GM18502 (cell line): ENCODE data around the gene ZER1.
"Not testable (repeated sequence)": the region's sequence is repeated elsewhere in the genome, so short reads cannot be mapped to it uniquely, and the experiment has no call there.

Experiments
- ATAC-seq: cut with Tn5 transposase; IDR thresholded peaks from one replicate; pipeline ENCODE4 v1.9.1; 2021; ENCODE audit warnings: mild to moderate bottlenecking; ENCODE audit not compliant: unreplicated experiment, poor library complexity

ZER1 gene

DNA sequence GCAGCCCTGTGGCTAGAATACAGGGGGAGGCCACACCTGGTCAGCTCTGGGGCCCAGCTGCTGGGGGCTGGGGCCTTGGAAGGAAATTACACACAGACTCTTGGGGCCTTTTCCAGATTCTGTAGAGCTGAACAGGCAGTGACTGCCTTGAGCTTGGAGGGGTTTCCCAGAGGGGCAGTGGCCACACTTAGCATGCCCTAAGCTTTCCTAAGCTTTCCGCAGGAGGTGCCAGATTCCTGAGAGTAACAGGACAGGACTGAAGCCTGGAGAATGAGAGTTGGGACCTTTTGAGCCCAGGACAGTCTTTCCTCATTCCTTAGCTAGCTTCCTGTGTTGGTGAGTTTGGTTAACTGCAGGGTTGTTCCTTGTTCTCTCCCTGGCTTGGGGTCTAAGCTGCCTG is 16.7 kb upstream of the ZER1 start:
- ATAC-seq: no peak

DNA sequence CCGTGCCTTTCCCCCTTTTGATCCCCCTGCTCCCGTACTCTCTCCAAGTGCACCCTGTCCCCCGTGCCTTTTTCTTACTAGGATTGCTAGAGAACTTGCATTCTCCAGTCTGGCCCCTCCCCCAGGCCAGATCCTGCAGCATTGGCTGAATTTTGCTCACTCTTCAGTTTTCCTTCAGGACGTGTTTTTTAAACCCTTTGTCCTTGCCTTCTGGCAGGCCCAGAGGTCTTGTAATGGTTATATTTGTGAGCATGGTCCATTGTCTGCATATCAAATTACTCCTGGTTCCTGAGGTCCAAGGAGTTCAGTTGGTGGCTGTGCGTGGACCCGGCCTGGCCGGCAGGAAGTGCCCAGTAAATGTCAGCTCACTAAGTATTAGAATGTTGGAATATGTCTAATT is 15.9 kb upstream of the ZER1 start:
- no peak for ATAC-seq

DNA sequence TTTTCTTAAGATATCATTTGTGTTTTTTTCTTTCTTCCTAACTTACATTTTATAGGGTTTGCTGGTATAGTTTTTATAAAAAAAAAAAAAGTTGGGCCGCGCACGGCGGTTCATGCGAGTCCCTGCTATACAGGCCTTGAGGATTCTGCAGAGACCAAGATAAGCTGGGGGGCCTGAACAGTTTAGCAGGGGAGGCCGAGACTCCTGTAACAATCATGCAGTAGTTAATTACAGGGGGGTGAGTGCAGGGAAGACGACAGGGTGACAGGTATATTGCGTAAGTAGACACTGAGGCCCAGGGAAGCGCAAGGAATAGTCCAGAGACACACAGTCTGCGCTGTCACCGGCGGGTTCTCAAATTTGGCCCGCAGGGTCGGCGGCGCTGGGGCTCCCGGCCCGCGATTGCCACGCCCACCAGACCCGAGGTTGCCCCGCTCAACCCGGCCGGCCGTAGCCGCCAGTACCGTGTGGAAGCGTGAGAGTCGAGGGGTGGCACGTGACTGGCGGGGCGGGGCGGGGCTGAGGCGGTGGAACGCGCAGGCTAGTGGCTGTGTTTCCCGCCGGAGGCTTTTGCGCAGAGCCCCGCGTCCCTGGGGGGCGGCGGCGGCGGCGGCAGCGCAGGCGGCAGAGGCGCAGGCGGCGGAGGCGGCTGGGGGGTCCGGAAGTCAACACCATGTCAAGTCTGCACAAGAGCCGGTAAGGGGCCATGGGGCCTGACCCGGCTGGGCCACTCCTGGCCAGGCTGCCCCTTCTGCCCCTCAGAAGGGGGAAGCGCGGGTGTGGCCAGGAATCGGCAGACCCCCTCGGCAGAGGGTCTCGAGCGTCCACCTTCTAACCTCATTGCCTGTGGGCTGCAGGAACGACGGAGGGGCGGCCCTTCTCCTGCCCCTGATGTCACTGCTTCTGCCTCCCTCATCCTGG is 15.2 kb upstream of the ZER1 start, which contains the start of gene TBC1D13:
Gene TBC1D13, plus strand, starts transcription at position 573 of the 921 bp plus-strand sequence. Its CDS starts 101 bp downstream, at position 674.
- ATAC-seq: peak; percentile 85

DNA sequence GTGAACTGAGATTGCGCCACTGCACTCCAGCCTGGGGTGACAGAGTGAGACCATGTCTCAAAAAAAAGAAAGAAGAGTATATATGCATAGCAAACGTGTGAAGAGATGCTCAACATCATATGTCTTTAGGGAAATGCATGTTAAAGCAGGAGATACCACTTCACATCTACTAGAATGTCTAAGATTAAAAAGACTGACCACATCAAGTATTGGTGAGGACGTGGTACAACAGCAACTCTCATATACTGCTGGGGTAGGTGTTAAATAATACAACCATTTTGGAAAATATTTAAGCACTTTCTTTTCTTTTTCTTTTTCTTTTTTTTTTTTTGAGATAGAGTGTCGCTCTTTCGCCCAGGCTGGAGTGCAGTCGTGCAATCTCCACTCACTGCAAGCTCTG is 13.7 kb upstream of the ZER1 start:
- ATAC-seq: no peak

DNA sequence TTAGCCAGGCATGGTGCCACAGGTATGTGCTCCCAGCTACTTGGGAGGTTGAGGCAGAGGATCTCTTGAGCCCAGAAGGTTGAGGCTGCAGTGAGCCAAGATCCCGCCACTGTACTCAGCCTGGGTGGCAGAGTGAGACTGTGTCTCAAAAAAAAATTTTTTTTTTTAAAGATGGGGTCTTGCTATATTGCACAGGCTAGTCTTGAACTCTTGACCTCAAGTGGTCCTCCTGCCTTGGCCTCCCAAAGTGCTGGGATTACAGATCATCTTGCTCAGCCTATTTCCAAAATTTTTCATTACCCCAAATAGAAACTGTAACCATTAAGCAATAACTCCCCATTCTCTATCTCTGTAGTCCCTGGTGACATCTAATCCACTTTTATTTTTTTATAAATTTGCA is 10.9 kb upstream of the ZER1 start:
- ATAC-seq: no peak

DNA sequence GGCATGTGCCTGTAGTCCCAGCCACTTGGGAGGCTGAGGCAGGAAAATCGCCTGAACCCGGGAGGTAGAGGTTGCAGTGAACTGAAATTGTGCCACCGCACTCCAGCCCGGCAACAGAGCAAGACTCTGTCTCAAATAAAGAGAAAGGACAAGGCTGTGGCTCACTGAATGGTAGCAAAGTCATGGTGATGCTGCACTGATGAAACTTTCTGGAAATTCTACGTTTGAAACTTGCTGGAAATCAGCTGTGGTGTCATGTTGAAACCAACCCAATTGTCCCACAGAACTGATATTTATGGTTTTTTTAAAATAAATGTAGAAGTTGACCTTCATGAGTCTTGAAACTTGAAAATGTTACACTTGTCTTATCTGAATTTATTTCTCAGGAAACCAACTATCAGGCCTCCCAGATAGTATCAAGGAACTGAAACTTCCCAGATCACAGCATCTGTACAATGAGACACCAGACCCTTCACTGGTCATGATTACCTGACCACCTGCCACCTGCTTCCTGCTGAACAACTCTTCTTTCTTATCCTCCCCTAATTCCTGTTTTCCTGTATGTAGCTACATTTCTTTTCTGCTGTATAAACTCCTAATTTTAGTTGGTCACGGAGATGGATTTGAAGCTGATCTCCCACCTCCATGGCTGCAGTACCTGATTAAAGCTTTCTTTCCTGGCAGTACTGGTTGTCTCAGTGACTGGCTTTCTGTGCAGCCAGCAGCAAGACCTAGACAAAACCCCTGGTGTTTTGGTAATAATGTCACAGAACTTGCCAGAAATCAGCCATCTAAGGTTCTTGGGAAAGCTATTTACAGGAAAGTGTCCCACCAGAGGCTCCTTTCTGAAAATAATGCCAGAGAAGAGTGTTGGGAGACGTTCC is 9.7 kb upstream of the ZER1 start:
- ATAC-seq: no peak

DNA sequence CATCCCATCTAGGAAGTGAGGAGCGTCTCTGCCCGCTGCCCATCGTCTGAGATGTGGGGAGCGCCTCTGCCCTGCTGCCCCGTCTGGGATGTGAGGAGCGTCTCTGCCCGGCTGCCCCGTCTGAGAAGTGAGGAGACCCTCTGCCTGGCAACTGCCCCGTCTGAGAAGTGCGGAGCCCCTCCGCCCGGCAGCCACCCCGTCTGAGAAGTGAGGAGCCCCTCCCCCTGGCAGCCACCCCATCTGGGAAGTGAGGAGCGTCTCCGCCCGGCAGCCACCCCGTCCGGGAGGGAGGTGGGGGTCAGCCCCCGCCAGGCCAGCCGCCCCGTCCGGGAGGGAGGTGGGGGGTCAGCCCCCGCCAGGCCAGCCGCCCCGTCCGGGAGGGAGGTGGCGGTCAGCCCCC is 8.4 kb upstream of the ZER1 start:
- ATAC-seq: not testable (repeated sequence)

DNA sequence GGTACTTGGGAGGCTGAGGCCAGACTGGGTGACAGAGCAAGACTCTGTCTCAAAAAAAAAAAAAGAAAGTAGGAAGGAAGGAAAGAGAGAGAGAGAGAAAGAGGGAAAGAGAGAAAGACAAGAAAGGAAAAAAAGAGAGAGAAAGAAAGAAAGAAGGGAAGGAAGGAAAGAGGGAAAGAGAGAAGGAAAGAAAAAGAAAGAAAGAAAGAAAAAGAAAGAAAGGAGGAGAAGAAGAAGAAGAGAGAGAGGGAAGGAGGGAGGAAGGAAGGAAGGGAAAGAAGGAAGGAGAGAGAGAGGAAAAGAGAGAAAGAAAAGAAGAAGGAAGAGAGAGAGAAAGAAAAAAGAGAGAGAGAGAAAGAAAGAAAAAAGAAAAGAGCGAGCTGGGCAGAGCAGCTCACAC is 3.1 kb upstream of the ZER1 start:
- no peak for ATAC-seq

DNA sequence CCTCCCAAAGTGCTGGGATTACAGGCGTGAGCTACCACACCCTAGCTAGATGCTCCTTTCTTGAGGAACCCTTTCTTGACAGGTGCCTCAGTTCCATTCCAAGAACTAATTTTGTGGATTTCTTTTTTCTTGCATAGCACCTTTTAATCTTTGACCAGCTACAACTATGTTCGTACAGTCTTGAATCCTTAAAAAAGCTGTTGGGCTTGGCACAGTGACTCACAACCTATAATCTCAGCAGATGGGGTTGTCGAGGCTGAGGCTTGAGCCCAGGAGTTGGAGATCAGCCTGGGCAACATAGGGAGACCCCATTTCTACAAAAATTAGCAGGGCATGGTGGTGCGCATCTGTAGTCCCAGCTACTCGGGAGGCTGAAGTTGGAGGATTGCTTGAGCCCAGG is 1.3 kb upstream of the ZER1 start:
- no peak for ATAC-seq

DNA sequence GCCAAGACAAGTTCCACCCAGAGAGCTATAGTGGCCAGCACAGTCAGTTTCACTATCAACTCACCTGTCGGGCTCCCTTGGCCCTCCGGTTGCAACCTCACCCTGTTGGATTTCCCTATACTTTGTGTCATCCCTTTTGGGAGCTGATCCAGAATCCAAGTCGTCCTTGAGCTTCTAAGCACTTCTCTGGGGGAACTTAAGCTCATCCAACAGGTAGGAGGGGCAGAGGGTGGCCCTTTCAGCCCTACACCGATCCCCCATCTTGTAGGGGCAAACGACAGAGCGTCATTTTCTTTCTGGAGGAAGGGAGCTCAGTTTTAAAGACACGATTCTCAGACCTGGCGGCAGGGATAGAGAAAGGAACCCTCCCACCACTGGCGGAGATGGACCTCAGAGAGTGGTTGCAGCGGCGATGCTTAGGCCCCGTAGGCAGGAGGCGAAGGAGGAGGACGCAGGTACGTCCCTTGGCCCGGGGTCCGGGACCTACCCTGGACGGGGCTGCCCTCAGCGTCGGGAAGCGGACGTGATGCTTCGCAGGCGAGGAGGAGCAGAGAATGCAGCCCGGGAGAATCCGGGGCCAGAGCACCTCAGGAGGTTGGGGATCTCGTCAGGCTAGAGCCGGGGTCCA is 519 bp downstream of the ZER1 start:
- peak; percentile 35 for ATAC-seq

DNA sequence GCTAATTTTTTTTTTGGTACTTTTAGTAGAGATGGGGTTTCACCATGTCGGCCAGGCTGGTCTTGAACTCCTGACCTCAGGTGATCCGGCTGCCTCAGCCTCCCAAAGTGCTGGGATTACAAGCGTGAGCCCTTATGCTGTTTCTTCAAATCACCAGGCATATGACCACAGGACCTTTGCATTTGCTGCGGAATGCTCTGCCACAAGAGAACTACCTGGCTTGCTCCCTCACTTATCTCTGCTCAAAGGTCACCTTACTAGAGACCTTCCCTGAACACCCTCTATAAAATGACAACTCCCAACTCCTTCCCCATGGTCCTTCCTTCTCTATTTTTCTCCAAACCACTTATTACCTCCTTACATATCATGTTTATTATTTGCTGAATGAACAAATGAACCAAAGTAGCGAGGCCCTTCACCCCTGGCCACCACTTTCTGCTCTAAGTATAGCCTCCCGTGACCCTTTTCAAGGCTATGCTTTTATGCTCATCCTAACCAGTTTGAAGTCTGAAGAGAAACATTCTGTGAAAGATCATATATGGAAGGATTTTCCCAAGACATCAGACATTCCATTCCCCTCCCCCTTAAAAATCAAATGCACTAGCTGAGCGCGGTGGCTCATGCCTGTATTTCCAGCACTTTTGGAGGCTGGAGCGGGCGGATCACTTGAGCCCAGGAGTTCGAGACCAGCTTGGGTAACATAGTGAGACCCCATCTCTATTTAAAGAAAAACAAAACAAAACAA is 1.3 kb downstream of the ZER1 start:
- ATAC-seq: no peak

DNA sequence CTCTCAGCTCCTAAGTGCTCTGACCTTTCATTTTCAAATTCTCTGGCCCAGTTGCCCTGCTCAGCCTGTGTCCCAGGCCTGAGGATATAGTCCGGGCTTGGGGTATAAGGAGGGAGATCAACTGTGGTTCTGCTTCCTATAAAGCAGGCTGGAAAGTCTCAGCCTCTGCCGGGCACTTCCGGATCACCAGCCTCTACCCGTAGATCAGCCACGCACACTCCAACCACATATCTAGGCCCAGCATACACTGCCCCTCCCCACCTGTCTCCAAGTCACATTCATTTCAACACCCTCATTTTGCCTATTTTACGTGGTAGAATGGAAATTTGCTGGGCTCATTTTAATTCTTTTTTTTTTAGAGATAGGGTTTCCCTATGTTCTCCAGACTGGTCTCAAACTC is 3.1 kb downstream of the ZER1 start:
- no peak for ATAC-seq

DNA sequence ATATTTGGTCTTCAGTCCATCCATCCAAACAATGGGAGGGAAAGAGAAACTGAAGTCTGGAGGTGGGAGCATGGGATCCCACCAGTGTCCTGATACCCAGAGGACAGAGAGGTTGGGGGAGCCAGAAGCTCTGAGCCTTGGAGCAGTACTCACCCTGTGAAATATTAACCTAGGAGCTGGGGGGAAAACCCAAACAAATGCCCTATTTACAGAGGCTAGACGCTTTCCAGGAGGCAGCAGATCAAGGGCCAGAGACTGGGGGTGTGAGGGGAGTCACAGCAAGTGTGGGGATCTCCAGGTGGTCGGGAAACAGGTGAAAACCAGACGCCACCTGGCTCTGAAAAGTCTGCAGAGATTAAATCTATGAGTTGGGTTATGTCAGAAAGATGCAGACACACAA is 6.2 kb downstream of the ZER1 start:
- ATAC-seq: no peak

DNA sequence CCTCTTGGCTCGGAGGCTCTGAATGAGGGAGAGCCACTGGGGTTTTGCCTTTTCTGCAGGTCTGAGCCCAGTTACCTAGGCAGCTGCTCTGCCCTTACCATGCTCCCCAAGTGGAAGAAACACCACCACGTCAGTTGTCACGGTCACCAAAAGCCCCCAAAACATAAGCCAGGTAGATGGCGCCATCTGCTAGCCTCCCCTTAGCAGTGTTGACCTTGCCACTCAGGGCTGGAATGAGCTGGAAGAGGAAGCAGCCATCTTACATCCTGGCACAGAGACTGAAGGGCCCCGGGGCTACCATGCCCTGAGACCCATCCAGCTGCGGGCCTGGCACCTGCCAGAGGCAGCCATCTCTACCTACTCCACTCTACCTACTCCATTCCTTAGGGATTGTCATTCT is 7.4 kb downstream of the ZER1 start:
- ATAC-seq: no peak

DNA sequence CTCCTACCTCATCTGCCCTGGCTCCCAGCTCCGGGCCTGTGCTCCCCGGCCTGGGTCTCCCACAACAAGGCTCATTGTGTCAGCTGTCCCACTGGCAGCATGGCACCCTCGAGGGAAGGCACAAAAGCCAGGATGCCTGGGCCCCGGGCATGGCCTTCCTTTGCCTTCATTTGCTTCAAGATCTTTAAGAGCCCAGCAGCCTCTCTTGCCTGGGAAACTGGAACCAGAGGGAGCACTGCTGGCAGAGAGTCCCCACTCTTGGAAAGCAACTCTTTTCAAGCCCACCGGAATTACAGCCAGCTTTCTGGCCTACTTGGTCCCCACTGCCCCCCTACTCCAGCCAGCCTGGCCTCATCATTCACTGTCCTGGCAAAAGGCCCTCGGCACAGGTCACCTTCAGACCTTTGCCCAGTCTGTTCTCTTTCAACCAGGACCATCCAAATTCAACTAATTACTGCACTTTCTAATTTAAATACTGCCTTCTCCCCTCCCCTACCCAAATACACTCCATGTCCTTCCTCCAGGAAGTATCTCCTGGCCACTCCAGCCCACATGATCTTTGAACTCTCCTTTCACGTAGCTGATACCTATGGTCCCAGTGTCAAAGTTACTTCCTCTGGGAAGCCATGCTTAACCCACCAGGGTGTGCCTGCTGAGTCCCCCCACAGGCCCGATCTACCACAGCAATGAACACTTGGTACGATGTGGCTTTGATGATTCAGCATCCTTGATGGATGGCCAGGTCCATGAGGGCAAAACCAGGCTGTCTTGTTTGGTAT is 8.9 kb downstream of the ZER1 start:
- ATAC-seq: no peak

DNA sequence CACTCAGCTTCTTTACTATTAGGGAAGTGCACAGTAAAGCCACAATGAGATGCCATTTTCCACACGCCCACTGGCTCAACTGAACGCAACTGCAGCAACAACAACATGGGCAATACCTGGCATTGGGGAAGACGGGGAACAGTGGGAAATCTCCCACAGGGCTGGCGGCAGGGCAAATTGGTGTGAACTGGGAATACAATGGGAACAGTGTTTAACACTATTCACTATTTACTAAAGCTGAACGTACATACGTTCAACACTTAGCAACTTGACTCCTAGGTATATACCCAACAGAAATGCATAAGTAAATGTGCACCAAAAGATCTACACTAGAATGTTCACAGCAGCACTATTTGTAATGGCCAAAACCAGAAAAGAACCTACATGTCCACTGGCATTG is 14.1 kb downstream of the ZER1 start:
- no peak for ATAC-seq

DNA sequence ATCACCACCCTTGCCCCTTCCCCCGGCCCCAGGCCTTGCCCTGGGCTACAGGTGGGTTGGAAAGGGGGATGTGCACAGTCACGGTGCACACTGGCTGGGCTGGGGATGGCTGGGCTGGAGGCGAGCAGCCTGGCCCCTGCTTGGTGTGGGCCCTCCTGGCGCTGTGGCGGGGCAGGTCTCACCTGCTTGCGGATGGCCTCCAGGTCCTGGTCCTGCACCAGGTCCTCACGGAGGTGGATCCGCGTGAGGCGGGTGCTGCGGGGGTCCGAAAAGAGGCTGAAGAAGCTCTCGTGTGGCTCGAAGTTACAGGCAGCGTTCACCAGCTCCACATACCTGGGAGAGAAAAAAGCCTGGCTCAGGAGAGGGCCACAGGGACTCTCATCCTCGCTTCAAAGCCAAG is 18.1 kb downstream of the ZER1 start:
- no peak for ATAC-seq

DNA sequence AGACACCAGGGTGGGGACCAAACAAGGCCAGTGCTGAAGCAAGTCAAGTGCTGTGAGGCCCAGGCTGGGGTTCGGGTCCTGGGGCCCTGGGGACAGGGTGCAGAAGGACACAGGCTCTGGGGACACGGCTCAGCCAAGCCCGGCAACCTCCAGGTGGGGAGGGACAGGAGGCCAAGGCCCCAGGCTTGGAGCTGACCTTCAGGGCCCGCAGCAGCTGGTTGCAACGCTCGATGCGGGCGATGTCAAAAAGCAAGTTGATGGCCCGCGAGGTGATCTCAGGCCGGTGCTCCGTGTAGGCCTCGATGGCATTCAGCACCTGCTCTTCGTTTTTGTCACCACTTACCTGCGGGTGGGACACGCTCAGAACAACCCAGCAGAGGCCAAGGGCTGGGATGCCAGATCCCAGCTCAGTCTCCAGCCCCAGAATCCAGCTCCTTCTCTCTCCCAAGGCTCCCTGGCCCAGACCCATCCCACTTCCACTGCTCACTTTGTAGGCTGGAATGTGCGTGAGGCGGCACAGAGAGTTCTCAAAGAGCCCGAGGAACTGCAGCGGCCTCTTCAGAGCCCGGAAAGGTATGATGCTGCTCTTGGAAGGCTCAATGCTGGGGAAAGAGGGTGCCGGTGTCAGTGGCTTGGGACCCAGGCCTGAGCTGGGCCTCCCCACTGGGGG is 20.7 kb downstream of the ZER1 start:
- ATAC-seq: no peak

DNA sequence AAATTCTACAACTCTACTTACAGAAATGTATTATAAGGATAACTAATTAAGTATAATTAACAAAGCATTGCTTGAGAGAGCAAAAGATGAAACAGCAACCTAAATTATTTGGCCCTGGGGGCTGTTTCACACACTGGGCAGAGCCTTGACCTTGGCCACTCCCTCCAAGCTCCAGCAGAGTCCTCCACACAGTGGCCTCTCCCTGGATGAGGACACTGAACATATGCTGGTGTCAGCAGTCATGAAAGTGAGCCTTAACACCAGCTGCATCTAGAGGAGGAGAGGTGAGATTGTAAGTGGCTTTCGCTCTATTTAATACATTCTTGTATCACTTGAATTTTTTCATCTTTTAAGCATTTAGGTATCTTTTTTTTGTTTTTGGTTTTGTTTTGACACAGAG is 24.5 kb downstream of the ZER1 start:
- ATAC-seq: no peak
